HG02678 (cell line): ENCODE data around the gene TNFRSF1B.

Experiments used
- ATAC-seq: cut with Tn5 transposase; IDR thresholded peaks from one replicate; pipeline ENCODE4 v1.9.1; 2021; ENCODE audit warnings: mild to moderate bottlenecking, moderate library complexity; ENCODE audit not compliant: unreplicated experiment

The TNFRSF1B gene

DNA sequence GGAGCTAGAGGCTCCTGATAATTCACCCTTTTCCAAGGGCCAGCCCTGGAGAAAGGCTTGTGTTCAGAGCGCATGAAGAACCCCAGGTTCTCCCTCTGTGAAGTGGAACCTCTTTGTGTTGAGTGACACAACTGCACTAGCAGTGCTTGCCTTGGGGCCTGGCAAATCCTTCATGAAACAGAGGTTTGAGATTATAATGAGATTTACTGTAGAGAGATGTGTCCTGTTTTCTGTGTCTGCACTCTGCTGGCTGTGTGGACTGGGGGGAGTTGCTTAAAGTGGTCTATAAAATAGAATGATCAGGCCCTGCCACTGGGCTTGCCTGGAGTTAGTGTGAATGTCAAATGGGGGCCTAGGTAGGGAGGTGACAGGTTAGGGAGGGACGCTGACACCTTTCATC is 11.5 kb upstream of the TNFRSF1B start:
- ATAC-seq: no peak

- ATAC-seq: no peak
These were observed 9.2 kb upstream of the TNFRSF1B start for GRCh38 chr1:12157366-12158231.

- ATAC-seq: no peak
These were observed 8.3 kb upstream of the TNFRSF1B start for GRCh38 chr1:12158357-12159092.

DNA sequence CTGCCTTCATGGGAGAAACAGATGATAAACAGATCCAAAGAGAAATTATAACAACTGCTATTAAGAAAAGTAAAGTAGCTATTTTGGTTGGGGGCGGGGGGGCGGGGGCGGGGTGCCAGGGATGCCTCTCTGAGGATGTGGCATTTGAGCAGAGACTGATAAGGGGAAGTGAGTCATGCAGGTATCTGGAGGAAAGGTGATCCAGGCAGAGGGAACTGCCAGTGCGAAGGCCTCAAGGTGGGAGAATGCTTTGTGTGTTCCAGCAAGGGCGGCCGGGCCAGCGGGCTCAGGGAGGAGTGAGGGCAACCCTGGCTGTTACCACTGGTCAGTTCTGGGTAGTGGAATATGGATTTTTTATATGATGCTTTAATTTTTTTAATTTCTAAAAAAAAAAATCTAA is 7.0 kb upstream of the TNFRSF1B start:
- ATAC-seq: no peak

GRCh38 chr1:12161324-12161661 is 5.5 kb upstream of the TNFRSF1B start:
- ATAC-seq: no peak

DNA sequence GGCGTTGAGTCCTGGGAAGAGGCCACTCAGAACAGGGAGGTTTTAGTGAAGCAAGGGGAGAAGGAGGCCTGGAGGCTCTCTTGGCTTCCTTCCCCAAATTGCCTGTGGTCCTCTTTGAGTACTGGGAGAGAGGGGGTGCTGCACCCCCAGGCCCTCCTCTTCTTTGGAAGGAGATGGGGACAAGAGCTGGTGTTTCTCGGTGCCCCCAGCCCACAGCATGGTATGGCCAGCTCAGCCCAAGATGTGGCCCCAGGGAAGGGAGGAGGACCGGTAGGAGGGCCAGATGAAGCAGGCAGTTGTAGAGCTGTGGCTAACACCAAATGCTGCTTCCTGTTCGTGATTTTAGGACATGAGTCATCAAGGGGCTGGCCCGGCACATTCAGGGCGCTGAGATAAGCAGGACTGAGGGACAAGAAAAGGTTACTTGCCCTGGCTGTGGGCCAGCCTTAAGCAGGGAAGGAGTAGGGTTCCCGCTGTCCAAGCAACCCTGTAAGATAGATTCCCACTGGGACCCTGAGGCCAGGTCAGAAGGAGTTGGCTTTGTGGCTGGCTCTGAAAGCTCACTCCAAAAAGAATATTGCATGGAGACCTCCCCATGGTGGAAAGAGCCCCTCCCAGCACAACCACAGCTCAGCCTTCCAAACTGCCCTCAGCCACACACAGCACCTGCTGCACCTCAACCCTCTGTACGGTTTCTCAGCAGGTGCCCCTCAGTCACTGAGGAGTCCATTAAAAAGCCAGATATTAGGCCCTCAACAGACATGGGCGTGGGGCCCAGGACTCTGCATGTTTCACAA is 4.9 kb upstream of the TNFRSF1B start:
- peak; percentile 66 for ATAC-seq

GRCh38 chr1:12162459-12163137 is 4.2 kb upstream of the TNFRSF1B start:
- no peak for ATAC-seq

DNA sequence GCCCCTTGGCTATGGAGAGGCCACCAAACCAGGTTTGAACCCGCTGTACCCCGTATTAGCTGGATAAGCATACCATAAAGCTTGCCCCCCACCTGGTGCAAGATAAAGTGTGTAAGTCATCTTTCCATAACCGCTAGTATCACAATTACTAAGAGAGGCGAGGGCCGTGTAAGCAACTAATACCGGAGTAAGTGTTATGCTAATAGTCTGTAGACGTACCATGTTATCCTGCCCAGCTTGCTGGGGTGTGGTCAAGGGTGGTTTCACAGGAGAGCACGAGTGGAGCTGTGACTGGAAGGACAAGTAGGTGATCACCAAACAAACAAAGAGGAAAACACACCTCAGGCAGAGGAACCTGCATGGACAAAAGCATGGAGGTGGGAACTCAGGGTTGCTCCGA is 3.6 kb upstream of the TNFRSF1B start:
- no peak for ATAC-seq

GRCh38 chr1:12164210-12164609 is 2.6 kb upstream of the TNFRSF1B start:
- no peak for ATAC-seq

- no peak for ATAC-seq
These were observed 1.4 kb upstream of the TNFRSF1B start for GRCh38 chr1:12165342-12165741.

DNA sequence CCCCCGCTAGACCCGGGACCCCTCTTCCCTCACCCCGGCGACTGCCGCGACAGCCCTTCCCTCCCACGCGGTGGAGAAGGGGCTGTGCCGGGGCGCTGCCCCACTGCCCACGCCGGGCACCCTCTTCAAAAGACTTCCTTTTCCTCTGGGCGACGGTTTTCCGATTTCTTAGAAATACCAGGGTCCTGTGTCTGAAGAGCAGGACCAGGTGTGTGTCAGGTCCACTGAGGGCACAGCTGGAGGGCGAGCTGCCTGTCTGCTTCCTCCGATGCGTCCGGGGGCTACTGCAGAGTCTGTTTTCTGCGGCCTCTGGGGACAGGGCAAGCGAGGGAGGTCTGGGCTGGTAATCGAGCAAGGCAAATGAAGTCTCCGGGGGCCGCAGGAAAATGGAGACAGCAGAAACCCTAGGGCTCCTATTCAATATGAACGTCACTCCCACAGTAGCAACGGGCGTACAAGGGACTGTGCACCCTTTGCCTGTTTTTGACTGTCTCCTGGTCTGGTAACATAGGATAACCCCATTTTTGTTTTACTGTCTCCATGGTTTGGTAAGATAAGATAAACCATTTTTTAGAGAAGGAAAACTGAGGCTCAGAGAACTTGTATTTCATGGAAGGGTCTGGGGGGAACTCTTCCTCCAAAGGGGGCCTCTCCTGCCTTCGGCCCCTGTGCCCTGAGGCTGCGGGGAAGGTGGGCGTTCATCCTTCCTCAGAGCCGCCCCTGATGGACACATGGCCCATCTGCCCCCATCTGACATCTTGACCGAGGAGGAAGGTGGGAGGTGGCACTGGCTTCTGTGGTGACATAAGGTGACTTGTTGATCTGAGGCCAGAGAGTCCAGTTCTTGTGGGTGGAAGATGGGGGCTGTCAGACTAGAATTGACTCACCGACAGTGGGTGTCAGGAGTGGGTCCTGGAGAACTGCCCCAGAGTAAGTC is 970 bp downstream of the TNFRSF1B start:
- ATAC-seq: peak; percentile 25

GRCh38 chr1:12168451-12169160 is 1.8 kb downstream of the TNFRSF1B start:
- no peak for ATAC-seq

DNA sequence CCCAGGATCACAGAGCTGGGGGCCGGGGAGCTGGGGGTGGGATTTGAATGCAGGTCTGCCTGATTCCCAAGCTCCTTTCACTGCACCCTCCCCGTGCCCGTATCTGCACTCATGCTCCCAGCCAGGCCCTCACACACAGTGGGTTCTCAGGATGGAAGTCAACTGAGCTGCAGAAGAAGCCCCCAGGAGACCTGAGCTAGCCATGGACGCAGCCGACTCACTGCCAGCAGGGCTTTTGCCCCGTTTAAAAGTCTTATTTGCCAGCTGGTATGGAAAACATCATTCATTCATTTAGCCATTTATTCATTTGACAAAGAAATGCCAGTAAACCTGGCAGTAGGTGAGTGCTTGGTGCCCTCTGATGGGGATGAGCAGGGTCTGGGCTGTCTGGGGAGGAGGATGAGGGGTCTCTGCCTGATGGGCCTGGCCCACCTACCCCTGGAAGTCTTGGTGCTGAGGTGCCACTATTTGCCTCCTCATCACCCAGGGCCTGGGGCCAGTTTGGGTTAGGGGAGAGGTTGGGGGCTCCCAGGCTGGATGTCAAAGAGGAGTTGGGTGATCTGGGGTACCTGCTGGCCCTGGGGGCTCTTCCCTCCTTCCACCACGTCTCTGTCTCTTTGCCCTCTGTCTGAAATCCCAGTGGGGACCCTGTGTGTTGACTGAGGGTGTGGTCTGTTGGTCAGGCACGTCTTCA is 2.8 kb downstream of the TNFRSF1B start:
- ATAC-seq: no peak

DNA sequence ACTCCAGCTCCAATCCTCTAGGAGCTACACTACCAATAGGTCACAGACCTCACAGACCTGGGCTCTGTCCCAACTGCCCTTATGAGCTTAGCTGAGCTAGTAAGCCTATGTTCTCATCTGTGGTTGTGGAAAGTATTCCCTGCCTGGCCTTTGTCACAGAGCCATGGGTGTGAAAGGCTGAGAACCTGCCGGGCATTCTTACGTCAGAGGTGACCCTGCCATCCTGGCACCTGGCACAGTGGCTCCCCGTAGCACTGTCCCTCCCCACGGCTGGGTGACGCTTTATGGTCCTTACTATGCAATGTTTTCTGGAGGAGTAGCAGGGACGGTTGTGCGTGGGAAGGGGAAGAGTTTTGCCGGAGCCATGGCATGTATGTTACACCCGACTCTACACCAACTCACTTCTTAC is 3.5 kb downstream of the TNFRSF1B start:
- no peak for ATAC-seq

DNA sequence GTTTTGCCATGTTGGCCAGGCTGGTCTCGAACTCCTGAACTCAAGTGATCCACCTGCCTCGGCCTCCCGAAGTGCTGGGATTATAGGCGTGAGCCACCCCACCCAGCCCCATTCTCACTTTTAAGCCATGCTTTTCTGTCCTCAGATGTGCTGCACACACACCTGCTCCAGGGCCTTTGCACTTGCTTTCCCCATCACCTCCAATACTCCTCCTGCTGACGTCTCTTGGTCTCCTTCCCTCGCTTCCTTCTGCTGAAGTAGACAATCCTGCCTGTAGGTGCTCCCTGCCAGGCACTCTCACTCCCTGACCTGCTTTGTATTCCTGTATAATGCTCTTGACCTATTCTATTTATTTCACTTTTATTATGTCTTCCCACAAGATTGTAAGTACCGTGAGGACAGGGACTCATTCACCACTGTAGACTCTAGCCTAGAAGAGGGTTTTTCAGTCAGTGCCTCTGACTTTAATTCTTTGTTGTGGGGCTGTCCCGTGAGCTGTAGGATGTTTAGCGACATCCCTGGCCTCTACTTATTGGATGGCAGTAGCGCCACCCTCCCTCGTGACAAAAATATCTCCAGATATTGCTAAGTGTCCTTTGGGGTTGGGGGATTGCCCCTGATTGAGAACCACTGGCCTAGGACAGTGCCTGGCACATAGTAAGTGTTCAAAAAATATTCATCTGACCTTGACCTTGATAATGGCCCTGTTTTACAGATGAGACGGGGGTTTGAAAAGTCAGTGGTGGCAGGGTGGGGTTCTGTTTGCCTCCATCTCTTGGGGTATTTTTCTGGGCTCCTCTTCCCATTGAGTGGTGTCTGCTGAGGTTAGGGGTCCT is 4.6 kb downstream of the TNFRSF1B start:
- no peak for ATAC-seq

DNA sequence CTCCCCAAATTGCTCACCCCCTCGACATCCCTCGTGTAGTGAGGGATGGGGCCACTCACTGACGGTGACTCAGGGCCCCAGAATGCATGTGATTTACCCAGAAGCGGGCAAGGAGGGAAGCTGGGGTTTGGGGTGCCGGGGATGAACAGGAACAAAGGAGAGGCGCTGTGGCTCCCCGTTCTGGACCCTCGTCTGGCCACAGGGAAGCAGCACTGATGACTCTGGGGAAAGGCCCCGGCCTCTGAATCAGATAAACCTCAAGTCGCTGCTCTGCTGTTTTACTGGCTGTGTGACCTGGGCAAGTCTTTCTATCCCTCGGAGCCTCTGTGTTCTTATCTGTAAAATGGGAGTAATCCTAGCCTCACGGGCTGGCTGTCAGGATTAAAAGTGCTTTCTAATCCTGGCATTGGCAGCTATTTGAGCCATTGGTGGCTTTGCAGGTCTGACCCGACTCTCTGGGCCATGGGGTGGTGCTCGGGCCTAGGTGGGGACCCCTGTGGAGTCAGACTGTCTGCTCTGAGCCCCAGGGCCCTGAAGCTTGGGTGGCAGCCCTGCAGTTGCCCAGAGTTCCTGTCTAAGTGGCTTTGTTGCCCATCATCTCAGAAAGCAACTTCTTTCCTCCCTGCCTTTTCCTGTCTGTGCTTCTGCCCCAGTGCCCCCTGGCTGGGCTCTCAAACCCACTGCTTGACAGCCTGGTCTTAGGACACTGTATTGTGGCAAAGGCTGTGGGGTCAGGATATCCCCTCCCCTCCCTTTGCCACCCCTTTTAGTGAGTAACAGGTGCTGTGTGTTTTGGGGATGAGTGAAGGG is 5.5 kb downstream of the TNFRSF1B start:
- no peak for ATAC-seq

DNA sequence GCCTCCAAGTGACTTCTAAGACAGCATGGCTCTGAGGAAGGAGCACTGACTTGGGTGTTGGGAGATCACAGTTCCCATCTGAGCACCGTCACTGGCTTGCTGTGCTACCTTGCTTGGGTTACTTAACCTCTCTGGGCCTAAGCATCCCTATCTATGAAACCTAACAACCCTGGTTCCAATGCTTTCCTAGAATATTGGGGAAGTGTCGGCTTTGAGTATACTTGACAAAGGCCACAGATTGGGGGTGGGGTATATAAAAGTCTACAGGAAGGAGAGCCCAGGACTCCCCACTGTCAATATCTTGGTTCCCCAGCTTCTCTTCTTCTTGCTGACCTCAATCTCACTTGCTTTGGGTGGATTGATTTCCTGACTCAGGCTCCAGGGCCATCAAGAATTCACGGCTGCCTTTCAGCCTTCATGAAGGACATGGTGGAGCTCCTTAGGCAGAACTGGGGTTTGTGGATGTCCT is 6.3 kb downstream of the TNFRSF1B start:
- no peak for ATAC-seq
